ENCODE measurements around the gene UBA5.
"Not testable (repeated sequence)": the region's sequence is repeated elsewhere in the genome, so short reads cannot be mapped to it uniquely, and the experiment has no call there.

The UBA5 gene

DNA sequence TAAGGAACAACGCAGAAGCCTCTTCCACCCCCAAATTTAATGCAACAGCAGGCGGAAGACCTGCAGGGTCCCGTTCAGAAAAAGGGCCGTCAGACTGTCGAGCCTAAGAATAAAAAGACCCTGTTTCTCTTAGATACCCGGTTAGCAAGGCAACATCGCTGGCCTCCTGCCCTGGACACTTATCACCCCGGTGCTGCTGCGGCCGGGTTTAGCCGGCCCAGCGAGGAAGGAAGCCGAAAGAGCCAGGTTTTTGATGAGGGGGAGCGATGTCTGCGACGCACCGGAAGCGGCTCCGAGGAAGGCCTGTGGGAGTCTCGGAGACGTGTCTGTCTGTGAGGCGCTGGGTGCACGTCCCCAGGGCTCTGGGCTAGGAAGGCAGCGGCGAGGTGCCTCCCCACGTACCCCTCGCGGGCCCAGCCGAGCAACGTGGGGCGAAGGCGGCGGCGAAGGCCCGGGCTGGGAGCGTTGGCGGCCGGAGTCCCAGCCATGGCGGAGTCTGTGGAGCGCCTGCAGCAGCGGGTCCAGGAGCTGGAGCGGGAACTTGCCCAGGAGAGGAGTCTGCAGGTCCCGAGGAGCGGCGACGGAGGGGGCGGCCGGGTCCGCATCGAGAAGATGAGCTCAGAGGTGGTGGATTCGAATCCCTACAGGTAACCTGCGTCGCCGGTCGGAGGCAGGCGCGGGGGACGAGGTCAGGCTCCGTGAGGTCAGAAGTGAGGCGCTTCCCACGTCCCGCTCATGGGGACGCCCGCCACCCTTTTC is at the start of gene UBA5:
Gene UBA5, plus strand, starts transcription at position 278 of the 759 bp plus-strand sequence. Its CDS starts 209 bp downstream, at position 487.
- DNase-seq (ENCODE audit: low read depth): peak; percentile 10

DNA sequence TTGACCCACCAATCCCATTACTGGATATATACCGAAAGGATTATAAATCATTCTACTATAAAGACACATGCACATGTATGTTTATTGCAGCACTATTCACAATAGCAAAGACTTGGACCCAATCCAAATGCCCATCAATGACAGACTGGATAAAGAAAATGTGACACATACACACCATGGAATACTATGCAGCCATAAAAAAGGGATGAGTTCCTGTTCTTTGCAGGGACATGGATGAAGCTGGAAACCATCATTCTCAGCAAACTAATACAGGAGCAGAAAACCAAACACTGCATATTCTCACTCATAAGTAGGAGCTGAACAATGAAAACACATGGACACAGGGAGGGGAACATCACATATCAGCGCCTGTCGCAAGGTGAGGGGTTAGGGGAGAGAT is 44.8 kb upstream of the UBA5 start:
- H3K4me3 ChIP-seq (ENCODE audit: low read length): not testable (repeated sequence)

More for the DNA sequence above, at the start of gene UBA5:
- TF ChIP-seq, protein P1, sequence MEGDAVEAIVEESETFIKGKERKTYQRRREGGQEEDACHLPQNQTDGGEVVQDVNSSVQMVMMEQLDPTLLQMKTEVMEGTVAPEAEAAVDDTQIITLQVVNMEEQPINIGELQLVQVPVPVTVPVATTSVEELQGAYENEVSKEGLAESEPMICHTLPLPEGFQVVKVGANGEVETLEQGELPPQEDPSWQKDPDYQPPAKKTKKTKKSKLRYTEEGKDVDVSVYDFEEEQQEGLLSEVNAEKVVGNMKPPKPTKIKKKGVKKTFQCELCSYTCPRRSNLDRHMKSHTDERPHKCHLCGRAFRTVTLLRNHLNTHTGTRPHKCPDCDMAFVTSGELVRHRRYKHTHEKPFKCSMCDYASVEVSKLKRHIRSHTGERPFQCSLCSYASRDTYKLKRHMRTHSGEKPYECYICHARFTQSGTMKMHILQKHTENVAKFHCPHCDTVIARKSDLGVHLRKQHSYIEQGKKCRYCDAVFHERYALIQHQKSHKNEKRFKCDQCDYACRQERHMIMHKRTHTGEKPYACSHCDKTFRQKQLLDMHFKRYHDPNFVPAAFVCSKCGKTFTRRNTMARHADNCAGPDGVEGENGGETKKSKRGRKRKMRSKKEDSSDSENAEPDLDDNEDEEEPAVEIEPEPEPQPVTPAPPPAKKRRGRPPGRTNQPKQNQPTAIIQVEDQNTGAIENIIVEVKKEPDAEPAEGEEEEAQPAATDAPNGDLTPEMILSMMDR (conservative IDR thresholded peaks at IDR 0.05; ENCODE audit: low read depth, low read length): no peak
- H3K4me3 ChIP-seq (ENCODE audit: low read length): peak within 1 kb of the TSS; percentile 92

DNA sequence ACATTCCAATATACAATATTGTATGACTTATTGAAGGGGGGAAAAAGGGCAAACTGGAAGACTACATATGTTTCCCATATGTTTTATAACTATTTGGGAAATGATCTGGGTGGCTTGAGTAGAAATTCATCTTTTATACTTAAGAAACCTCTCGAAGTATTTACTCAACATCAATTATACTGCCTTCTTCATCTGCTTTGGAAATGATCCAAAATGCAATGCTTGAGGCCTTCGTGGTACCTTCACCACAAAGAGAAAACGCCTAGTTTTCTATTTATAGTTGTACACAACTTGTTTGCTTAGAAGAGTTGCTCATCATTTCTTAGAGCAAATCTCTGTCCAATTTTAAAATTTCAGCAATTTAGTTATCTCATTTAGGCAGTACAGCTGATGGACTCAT is 44.2 kb upstream of the UBA5 start:
- H3K4me3 ChIP-seq (ENCODE audit: low read length): no peak overlapping the region
- TF ChIP-seq, protein P1 (conservative IDR thresholded peaks at IDR 0.05; ENCODE audit: low read depth, low read length): no peak
- no peak for DNase-seq (ENCODE audit: low read depth)

More for the DNA sequence above, 44.8 kb upstream of the UBA5 start:
- DNase-seq (ENCODE audit: low read depth): not testable (repeated sequence)

DNA sequence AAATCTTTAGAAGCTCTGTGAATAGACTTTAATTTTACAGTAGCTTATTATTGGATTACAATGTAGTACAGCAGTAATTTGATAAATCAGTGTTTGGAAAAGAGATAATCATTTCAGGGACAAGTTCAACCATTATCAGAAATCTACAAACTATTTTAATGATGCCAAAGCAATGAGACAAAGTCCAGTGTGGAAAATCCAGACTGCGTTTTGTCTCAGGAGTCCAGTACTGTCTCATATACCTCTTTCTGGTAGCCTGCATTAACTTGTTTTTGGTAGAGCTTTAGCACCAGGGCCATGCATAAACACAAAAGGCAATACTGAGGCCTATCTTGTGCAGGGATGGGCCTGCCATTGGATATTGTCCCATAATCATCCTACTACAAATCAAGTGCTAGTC is 43.3 kb upstream of the UBA5 start:
- TF ChIP-seq, protein P1 (conservative IDR thresholded peaks at IDR 0.05; ENCODE audit: low read depth, low read length): no peak
- H3K4me3 ChIP-seq (ENCODE audit: low read length): no peak overlapping the region
- DNase-seq (ENCODE audit: low read depth): no peak

DNA sequence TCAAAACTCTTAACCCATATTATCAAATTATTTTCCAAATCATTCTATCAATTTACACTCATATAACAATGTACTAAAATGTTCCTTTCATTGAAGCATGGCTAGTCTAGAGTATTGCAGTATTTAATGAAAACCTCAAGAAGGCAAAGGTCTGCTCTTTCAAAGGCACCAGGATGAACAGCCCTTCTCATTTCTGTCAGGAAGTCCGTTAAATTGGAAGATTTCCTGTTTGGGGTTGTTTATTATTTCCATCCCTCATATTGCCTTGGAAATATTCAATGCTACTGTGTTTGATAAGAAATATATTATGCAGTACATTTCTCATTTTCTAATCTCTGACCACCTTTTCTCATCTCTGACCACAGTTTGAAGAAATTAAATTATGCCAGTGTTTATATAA is 38.0 kb upstream of the UBA5 start:
- DNase-seq (ENCODE audit: low read depth): no peak
- TF ChIP-seq, protein P1 (conservative IDR thresholded peaks at IDR 0.05; ENCODE audit: low read depth, low read length): no peak
- no peak overlapping the region for H3K4me3 ChIP-seq (ENCODE audit: low read length)

DNA sequence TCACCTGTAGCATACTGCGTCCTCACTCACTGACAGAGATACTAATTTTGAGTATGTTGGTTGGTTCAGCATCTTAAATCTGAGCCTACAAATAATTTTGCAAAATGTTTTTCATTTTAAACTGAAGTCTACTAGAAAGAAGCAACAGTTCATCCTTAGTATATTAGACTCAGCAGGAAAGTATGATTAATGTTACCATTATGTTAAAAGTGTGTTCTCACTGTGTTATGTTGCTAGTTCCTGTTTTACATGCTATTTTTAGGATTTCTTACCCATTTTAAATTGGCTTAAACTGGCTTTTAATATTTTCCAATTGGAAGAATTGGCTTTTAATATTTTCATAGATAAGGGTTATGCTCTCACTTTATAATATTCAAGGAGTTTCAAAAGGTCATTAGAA is 37.4 kb upstream of the UBA5 start:
- H3K4me3 ChIP-seq (ENCODE audit: low read length): no peak overlapping the region
- TF ChIP-seq, protein P1 (conservative IDR thresholded peaks at IDR 0.05; ENCODE audit: low read depth, low read length): no peak
- no peak for DNase-seq (ENCODE audit: low read depth)

DNA sequence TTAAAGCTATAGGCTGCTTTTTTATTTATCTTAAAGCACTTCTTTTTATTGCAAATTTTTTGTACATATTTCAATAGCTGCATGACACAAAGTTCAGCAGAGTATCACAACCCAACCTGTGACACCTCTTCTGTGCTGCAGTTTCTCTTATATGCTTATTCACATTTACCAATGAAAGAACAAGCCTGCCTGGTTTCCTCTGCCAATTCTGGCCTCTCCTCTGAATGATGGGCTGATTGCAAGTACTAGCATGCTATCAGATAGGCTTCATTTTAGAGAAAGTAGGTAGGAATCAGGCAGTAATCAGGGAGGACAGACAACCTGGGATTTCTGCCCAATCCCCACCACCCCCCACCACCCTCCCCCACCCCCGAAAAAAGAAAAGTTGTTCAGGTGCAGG is 36.5 kb upstream of the UBA5 start:
- TF ChIP-seq, protein P1 (conservative IDR thresholded peaks at IDR 0.05; ENCODE audit: low read depth, low read length): no peak
- H3K4me3 ChIP-seq (ENCODE audit: low read length): no peak overlapping the region
- DNase-seq (ENCODE audit: low read depth): no peak

All from retinal pigment epithelial cell (primary cell).